HEK293 (cell line): ENCODE results near the gene IGF2BP2.
"Not testable (repeated sequence)": the region's sequence is repeated elsewhere in the genome, so short reads cannot be mapped to it uniquely, and the experiment has no call there.

ENCODE experiments used
- CTCF ChIA-PET: fragments of 350-600 bp; formaldehyde crosslinking; extraction: SDS; loops from one replicate; lab custom pipeline; 2021; ENCODE audit warnings: antibody characterized with exemption; lab: Yijun Ruan, JAX
- POLR2A ChIA-PET: fragments of 300-600 bp; formaldehyde crosslinking; extraction: SDS; loops from one replicate; lab custom pipeline; 2020; ENCODE audit warnings: antibody characterized with exemption, inconsistent platforms; lab: Yijun Ruan, JAX
- H3K27ac ChIP-seq: fragments of 200-500 bp; sonication (Bioruptor generic); 2 replicates; pipeline ENCODE4 v1.5.1; 2014; ENCODE audit warnings: low read depth, low read length, control low read depth, inconsistent platforms; ENCODE audit errors: extremely low read depth
- H3K36me3 ChIP-seq, 2 experiments: fragments of 200-500 bp in 1 of 2; sonication (Bioruptor generic) in 1 of 2; 1 replicate in 1 of 2; 2 replicates in 1 of 2; pipeline ENCODE4 v1.5.1; 2014 to 2017; ENCODE audit warnings: inconsistent platforms in 2 of 2, low read length in 2 of 2; ENCODE audit not compliant: control insufficient read depth in 2 of 2, insufficient read depth in 1 of 2
- H3K4me1 ChIP-seq: fragments of 200-500 bp; sonication (Bioruptor generic); 2 replicates; pipeline ENCODE4 v1.5.1; 2014; ENCODE audit warnings: mild to moderate bottlenecking, low read length, inconsistent platforms; ENCODE audit not compliant: control insufficient read depth, insufficient read depth
- H3K4me3 ChIP-seq: 2 replicates; pipeline ENCODE4 v1.5.1; 2011; ENCODE audit warnings: low read depth, mild to moderate bottlenecking, control low read depth, low read length, moderate library complexity
- H3K9me3 ChIP-seq: fragments of 200-500 bp; sonication (Bioruptor generic); 2 replicates; pipeline ENCODE4 v1.5.1; 2014; ENCODE audit warnings: low read depth, low read length, inconsistent platforms; ENCODE audit not compliant: control insufficient read depth, insufficient read depth
- CTCF ChIP-seq: fragments of 450-650 bp; formaldehyde crosslinking; IDR thresholded peaks from 2 replicates; pipeline ENCODE4 v1.5.1; 2016; ENCODE audit warnings: missing biosample characterization, missing genetic modification characterization
- EGR2 ChIP-seq: fragments of 450-650 bp; formaldehyde crosslinking; IDR thresholded peaks from 2 replicates; pipeline ENCODE4 v1.5.1; 2016; ENCODE audit warnings: low read depth, missing biosample characterization, missing genetic modification characterization
- GLIS1 ChIP-seq: fragments of 450-650 bp; formaldehyde crosslinking; IDR thresholded peaks from 2 replicates; pipeline ENCODE4 v1.5.1; 2016; ENCODE audit warnings: missing biosample characterization, missing genetic modification characterization
- GLIS2 ChIP-seq: fragments of 450-650 bp; formaldehyde crosslinking; IDR thresholded peaks from 2 replicates; pipeline ENCODE4 v1.5.1; 2016; ENCODE audit warnings: missing biosample characterization, missing genetic modification characterization
- PRDM1 ChIP-seq: fragments of 450-650 bp; formaldehyde crosslinking; IDR thresholded peaks from 2 replicates; pipeline ENCODE4; 2016; ENCODE audit warnings: missing biosample characterization, missing genetic modification characterization
- RBAK ChIP-seq: fragments of 450-650 bp; formaldehyde crosslinking; IDR thresholded peaks from 2 replicates; pipeline ENCODE4 v1.5.1; 2016; ENCODE audit warnings: missing biosample characterization, missing genetic modification characterization
- TSHZ1 ChIP-seq: fragments of 450-650 bp; formaldehyde crosslinking; IDR thresholded peaks from 2 replicates; pipeline ENCODE4 v1.5.1; 2016; ENCODE audit warnings: missing biosample characterization, missing genetic modification characterization, borderline replicate concordance
- ZBTB10 ChIP-seq: fragments of 450-650 bp; formaldehyde crosslinking; IDR thresholded peaks from 2 replicates; pipeline ENCODE4 v1.5.1; 2016; ENCODE audit warnings: missing biosample characterization, missing genetic modification characterization
- ZFP37 ChIP-seq: fragments of 450-650 bp; formaldehyde crosslinking; IDR thresholded peaks from 2 replicates; pipeline ENCODE4 v1.5.1; 2016; ENCODE audit warnings: missing biosample characterization, missing genetic modification characterization
- ZNF184 ChIP-seq: fragments of 450-650 bp; IDR thresholded peaks from 2 replicates; pipeline ENCODE4 v1.5.1; 2018; ENCODE audit warnings: missing biosample characterization, mild to moderate bottlenecking, missing genetic modification characterization
- ZNF366 ChIP-seq: fragments of 450-650 bp; formaldehyde crosslinking; conservative IDR thresholded peaks from 2 replicates; pipeline ENCODE4 v1.5.1; 2016; ENCODE audit warnings: missing biosample characterization, missing genetic modification characterization
- ZNF416 ChIP-seq: fragments of 450-650 bp; formaldehyde crosslinking; IDR thresholded peaks from 2 replicates; pipeline ENCODE4 v1.5.1; 2016; ENCODE audit warnings: missing biosample characterization, missing genetic modification characterization
- ZNF555 ChIP-seq: fragments of 450-650 bp; formaldehyde crosslinking; conservative IDR thresholded peaks from 2 replicates; pipeline ENCODE4 v1.5.1; 2017; ENCODE audit warnings: missing biosample characterization, mild to moderate bottlenecking, missing genetic modification characterization, inconsistent platforms
- ZNF654 ChIP-seq: fragments of 450-650 bp; formaldehyde crosslinking; IDR thresholded peaks from 2 replicates; pipeline ENCODE4 v1.5.1; 2016; ENCODE audit warnings: low read depth, missing biosample characterization, missing genetic modification characterization
- ZNF777 ChIP-seq: fragments of 450-650 bp; formaldehyde crosslinking; IDR thresholded peaks from 2 replicates; pipeline ENCODE4 v1.5.1; 2017; ENCODE audit warnings: missing biosample characterization, missing genetic modification characterization, borderline replicate concordance
- TF ChIP-seq, protein P1 (sequence below): fragments of 450-650 bp; formaldehyde crosslinking; IDR thresholded peaks from 2 replicates; pipeline ENCODE4 v1.5.1; 2016; ENCODE audit warnings: missing biosample characterization, missing genetic modification characterization

IGF2BP2 gene

DNA sequence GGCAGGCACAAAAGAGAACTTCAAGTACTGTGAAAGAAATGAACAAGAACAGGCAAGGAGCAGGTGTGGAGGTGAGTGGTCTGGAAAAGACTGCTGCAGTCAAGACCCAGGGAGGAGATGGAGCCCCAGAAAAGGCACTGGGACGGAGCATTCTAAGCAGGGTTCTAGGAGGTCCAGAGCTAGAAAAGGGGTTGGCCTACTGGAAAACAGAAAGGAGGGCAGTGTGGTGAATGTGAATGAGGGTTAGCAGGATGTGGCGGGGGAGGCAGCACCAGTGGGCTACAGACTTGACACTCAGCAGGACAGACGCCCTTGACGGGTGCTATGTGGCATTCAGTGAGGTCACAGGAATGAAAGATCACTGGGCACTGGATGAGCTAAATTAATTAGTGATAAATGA, 163.1 kb downstream of the IGF2BP2 start:
- Histone ChIP-seq H3K9me3 (no peaks in the 10 kb centered on the region), H3K4me3 (no peak overlapping the region), H3K27ac (no peak overlapping the region), H3K36me3 (peaks cover 0 to 46% of the 10 kb centered on the region in 2 experiments; a peak in 2 of 3 replicates)
- CTCF ChIA-PET: interaction anchor here (0.5 to 3.4 kb wide), 7 partner anchors 27 to 615 kb away, joined by 3 to 22 read pairs (median 5); no protein-coding TSS in a partner anchor
- TF ChIP-seq ZNF777 (tag by site-specific recombination) (no peak), RBAK (tag by site-specific recombination) (no peak), ZNF555 (tag by site-specific recombination) (no peak), EGR2 (tag by site-specific recombination) (no peak), ZBTB10 (no peak)
- TF ChIP-seq, all 188 proteins: peak for 0
- no peaks in the 10 kb centered on the region for H3K4me1 ChIP-seq
- POLR2A ChIA-PET: interaction anchor here (0.5 kb wide), 1 partner anchor 172 kb away, joined by 6 read pairs; no protein-coding TSS in a partner anchor

- ChIA-PET CTCF (interaction anchor here (0.6 to 3.4 kb wide), 23 partner anchors 11 to 616 kb away, joined by 3 to 23 read pairs (median 6); no protein-coding TSS in a partner anchor), POLR2A (interaction anchor here (0.5 kb wide), 1 partner anchor 172 kb away, joined by 6 read pairs; no protein-coding TSS in a partner anchor)
- H3K4me1 ChIP-seq, H3K27ac ChIP-seq, H3K4me3 ChIP-seq, H3K9me3 ChIP-seq: not testable (repeated sequence)
- peaks cover 0 to 50% of the 10 kb centered on the region in 2 experiments; a peak in 2 of 3 replicates for H3K36me3 ChIP-seq
Measured at GRCh38 chr3:185661296-185661695, 163.5 kb downstream of the IGF2BP2 start.

GRCh38 chr3:185659942-185660921, 164.6 kb downstream of the IGF2BP2 start:
- H3K36me3 ChIP-seq: peaks cover 0 to 60% of the 10 kb centered on the region in 2 experiments; a peak in 2 of 3 replicates
- H3K9me3 ChIP-seq: no peaks in the 10 kb centered on the region
- POLR2A ChIA-PET: interaction anchor here (1.1 kb wide), 1 partner anchor 277 kb away, joined by 5 read pairs; the partner anchor contains the start of gene TRA2B
- H3K4me3 ChIP-seq: no peak overlapping the region
- CTCF ChIA-PET: interaction anchor here (0.5 to 3.4 kb wide), 60 partner anchors 8 to 881 kb away, joined by 3 to 23 read pairs (median 4); no protein-coding TSS in a partner anchor
- no peaks in the 10 kb centered on the region for H3K4me1 ChIP-seq
- no peak overlapping the region for H3K27ac ChIP-seq
- 0 out of 2 replicates have a peak, but pooled peaks have one; percentile 26 for TF ChIP-seq GLIS2 (tag by site-specific recombination)
- TF ChIP-seq ZNF366: 0 out of 2 replicates have a peak, but pooled peaks have one; percentile 38
- 0 out of 2 replicates have a peak, but pooled peaks have one; percentile 30 for TF ChIP-seq ZFP37 (tag by site-specific recombination)
- TF ChIP-seq TSHZ1 (tag by site-specific recombination): no peak
- TF ChIP-seq, protein P1, sequence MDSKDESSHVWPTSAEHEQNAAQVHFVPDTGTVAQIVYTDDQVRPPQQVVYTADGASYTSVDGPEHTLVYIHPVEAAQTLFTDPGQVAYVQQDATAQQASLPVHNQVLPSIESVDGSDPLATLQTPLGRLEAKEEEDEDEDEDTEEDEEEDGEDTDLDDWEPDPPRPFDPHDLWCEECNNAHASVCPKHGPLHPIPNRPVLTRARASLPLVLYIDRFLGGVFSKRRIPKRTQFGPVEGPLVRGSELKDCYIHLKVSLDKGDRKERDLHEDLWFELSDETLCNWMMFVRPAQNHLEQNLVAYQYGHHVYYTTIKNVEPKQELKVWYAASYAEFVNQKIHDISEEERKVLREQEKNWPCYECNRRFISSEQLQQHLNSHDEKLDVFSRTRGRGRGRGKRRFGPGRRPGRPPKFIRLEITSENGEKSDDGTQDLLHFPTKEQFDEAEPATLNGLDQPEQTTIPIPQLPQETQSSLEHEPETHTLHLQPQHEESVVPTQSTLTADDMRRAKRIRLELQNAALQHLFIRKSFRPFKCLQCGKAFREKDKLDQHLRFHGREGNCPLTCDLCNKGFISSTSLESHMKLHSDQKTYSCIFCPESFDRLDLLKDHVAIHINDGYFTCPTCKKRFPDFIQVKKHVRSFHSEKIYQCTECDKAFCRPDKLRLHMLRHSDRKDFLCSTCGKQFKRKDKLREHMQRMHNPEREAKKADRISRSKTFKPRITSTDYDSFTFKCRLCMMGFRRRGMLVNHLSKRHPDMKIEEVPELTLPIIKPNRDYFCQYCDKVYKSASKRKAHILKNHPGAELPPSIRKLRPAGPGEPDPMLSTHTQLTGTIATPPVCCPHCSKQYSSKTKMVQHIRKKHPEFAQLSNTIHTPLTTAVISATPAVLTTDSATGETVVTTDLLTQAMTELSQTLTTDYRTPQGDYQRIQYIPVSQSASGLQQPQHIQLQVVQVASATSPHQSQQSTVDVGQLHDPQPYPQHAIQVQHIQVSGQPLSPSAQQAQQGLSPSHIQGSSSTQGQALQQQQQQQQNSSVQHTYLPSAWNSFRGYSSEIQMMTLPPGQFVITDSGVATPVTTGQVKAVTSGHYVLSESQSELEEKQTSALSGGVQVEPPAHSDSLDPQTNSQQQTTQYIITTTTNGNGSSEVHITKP (tag by site-specific recombination): peak; percentile 57
- TF ChIP-seq PRDM1 (tag by site-specific recombination): peak; percentile 21; the same call in 1 of the 2 replicates
- TF ChIP-seq ZNF654 (tag by site-specific recombination): peak; percentile 87
- no peak for TF ChIP-seq ZNF416
- no peak for TF ChIP-seq ZNF184 (tag by site-specific recombination)
- peak; percentile 60; the same call in 1 of the 2 replicates for TF ChIP-seq CTCF (tag by site-specific recombination)
- peak; percentile 68 for TF ChIP-seq GLIS1 (tag by site-specific recombination)
